ENCODE measurements around the gene CCL20.
"Not testable (repeated sequence)": the region's sequence is repeated elsewhere in the genome, so short reads cannot be mapped to it uniquely, and the experiment has no call there.

Gene CCL20, protein sequence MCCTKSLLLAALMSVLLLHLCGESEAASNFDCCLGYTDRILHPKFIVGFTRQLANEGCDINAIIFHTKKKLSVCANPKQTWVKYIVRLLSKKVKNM

DNA sequence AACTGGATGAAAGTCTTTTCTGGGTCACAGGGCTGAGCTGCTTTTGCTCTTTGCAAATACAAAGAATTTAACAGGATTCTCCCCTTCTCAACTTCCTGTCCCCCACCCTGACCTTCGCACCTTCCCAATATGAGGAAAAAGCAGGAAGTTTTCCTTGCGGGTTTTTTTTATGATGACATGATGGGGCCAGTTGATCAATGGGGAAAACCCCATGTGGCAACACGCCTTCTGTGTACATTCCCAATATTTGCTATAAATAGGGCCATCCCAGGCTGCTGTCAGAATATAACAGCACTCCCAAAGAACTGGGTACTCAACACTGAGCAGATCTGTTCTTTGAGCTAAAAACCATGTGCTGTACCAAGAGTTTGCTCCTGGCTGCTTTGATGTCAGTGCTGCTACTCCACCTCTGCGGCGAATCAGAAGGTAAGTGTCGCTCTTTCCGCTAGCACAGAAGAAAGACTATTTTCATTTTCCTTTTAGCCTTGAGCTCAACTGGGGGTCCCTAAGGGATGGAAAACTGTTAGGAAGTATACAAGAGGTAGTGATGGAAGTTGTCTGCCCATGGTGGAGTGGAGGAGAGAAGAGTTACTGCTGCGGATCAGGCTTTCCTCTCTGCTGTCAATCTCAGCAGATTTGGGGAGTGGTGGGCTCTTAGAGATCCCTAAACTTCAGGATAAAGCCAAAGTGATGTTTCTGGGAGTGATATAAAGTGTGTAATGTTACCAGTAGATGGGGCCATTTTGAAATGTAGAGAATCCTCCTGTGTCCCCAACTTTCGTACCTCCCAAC is at the start of gene CCL20:
TSS of gene CCL20 (plus strand) at position 281 of the 792 bp plus-strand sequence. CDS start at position 351, 70 bp downstream.
- no peak for DNase-seq

DNA sequence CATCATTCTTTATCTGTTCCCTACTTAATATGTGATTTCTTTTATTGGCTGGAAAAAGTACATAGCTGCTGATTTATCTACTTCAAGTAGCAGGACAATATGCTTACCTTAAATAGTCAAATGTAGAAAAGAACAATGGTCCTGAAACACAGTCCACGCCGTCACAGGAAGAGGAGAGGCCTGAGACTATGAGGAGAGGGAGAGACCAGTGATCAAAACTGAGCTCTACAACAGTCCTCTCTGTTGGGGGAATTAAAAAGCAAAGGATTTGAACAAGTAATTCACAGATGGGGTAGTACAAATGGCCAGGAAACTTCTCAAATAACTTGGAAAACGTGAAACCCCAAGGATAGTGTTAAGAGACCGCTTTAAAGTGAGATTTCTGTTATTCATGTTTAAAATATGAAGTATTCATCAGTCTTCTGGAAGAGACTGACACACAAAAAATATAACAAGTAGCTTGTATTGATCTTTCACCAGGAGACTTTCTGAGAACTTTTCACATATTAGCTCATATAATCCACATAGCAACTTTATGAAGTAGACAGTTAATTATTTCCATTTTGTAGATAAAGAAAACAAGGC is 47.8 kb upstream of the CCL20 start:
- no peak for DNase-seq

DNA sequence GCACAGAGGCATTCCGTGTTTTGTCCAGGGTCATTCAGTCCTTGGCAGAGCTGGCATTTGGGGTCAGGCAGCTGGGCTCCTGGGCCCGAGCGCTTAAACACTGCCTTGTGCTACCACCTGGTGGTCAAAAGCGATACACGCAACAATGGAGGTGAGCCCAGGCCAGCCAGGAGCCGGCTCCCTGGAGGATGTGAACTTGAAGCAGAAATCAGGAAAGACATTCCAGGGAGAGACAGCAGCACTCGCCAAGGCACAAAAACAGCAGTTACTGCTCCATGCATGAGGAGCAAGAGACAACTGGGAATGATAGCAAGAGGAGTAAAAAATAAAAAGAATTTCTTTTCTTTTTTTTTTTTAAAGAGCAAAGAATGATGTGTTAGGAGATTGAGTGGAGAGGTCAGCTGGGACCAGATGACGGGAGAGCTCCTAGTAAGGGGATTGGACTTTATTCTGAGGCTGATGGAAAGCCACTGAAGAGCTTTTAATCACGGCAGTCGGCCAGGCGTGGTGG is 47.2 kb upstream of the CCL20 start:
- peak; percentile 69 for DNase-seq

DNA sequence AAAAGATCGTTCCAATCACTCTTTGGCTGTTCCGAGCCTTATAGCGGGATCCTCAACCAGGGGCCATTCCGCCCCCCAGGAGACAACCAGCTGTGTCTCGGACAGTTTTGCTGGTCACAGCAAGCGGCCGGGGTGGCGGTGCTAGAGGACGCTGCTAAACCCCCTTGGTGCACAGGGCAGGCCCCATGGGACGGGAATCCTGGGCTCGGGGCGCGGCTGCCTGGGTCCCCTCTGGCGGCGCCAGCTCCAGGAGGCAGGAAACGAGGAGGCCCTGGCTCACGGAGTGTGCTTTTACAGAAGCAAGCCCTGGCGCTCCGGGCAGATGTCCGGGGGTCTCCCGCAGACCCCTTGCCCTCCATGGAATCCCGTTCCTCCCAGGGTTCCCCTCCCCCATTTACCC is 45.8 kb upstream of the CCL20 start:
- no peak for DNase-seq

DNA sequence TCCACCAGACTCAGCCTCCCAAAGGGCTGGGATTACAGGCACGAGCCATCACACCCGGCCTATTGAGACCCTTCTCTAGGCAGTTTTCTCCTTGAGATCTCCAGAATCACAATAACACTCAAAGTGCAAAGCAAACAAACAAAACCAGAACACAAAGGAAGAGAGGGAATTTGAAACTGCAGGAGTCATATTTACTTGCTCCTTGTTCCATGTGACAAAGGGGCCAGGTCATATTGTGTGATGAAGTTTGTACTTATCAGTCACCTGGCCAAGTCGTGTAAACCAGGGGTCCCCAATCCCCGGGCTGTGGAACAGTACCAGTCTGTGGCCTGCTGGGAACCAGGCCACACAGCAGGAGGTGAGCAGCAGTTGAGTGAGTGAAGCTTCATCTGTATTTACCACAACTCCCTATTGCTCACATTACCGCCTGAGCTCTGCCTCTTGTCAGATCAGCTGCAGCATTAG is 41.4 kb upstream of the CCL20 start:
- DNase-seq = no peak

DNA sequence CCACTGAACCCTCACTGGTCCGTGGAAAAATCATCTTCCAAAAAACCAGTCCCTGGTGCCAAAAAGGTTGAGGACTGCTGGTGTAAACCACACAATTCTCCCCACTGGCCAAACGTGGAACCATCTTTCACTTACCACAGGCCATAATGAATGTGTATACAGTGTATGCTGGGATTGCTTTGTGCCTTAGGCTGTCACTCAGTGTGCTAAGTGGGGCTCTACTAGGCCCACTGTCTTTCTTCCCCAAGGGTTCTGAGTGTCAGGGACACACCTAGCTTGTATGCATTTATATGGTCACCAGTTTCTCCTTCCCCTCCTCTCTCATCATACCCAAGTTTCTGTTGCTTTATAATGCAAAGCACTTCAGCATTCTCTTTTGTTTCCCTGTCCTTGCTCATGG is 40.7 kb upstream of the CCL20 start:
- DNase-seq = no peak

DNA sequence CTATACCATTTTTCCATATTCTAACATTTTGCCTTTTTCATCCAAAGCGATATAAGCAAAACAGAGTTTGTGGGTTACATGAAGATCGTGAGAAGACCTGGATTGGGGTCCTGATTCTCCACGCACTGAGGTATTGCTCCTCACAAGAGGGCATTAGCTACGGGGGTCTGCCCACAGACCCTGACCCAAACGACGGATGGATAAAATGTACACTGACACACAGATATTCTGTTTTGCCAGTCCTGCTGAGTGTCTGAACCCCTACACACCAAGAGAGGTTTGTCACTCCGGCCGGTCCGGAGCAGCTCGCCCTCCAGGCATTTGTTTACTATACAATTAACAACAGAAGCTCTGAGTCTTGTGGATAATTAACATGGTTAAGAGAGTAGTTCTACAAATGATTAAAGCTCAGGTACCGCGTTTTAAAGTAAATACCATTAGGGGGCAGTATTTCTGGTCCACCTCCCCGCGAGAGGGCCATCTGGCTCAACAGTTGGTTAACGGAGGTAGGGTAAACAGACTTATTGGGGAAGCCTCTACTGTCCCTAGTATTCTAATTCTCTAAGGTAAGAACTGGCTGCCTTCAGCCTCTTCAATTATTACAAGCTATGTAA is 39.5 kb upstream of the CCL20 start:
- no peak for DNase-seq

DNA sequence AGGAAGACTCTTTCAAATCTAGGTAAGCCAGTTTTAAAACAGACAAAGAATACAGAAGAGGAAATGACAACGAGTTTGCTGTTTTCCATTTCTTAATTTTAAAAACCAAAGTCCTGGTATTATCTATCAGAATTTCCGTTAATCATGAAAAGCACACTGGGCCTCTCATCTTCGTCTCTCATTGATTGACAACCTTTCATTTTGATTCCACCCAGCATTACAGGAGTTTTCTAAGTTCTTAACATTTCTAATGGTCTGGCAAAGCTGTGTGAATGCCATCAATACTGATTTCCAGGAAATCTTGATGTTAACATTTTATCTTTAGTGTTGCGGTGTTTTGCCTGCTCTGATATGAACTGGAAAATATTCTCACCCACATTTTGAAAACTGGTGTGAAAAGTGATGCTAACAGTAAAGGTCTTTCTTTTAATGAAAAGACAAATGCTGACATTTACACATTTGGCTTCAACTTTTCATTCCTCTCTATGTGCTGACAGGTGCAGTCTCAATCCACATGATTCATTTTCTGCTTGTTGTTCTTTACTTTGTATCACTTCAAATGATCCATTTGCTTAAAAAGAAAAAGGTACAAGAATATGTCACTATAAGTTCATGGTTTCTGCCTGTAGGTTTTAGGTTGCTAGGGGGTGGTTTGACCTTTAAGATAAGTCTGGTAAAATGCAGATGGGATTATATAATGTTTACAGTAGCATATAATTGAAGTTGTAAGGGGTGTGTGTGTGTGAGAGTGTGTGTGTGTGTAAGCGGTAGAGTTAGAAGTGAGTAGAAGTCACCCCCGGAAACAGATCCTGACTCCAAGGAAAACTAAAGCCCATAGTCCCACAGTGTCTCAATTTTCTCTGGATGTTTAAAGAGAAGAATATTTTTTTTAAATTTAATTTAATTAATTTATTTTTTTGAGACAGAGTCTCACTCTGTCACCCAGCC is 38.5 kb upstream of the CCL20 start:
- no peak for DNase-seq

DNA sequence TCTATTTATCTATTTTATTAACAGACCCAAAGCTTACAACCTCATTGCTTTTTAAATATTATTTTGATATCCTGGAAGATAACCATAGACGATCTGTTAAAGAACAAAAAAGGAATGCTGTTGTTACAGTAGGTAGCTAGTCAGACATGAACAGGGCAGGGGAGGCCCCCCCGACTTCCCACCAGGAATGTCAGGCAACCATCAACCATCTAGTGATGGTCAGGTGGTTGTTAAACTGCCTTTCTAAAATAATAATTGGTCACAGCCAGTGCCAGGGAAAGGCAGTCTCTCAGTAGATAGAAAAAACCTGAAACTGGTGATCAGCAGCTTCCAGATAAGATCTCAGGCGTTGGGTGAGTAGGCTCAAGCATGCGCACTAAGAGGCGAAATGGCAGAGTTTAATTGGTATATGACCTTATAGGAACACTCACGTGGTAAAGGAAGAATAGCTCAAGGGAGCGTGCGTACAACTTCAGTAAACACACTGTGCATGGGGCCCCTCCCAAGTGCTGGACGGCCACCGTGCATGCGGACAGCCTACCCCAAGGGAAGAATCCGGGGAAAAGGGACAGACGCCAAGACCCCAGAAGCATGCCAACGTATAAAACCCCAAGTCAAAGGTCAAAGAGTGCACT is 32.5 kb upstream of the CCL20 start:
- no peak for DNase-seq

DNA sequence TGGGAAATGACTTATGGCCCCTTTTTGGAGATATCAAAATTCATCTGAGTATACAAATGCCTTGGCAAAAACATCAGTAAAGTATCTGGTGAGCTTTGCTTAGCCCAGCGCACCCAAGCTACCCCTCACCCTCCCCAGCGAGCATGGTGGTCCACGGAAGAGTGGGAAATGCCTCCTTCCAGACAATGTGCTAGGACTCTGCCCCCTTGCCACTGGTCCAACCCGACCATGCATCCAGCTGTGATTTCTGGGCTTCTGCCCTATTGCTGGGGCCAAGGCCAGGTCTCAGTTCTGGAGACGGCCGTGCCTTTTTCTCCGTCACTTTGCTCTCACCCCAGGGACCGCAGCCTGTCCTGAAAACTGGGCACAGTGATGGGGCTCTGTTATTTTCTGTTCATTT is 31.8 kb upstream of the CCL20 start:
- no peak for DNase-seq

DNA sequence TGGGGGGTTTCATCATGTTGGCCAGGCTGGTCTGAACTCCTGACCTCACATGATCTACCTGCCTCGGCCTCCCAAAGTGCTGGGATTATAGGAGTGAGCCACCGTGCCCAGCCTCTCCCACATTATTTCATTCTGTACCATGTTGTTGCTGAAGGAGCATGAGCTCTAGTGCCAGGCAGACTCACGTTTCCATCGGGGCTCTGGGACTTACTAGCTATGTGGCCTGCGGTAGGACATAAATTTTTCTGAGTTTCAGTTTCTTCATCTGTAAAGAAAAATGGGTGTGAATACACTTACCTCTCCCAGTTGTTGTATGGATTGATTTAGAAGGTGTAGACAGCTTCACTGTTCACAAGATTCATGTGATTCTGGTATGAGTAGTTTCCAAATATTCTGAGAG is 30.8 kb upstream of the CCL20 start:
- DNase-seq = no peak

DNA sequence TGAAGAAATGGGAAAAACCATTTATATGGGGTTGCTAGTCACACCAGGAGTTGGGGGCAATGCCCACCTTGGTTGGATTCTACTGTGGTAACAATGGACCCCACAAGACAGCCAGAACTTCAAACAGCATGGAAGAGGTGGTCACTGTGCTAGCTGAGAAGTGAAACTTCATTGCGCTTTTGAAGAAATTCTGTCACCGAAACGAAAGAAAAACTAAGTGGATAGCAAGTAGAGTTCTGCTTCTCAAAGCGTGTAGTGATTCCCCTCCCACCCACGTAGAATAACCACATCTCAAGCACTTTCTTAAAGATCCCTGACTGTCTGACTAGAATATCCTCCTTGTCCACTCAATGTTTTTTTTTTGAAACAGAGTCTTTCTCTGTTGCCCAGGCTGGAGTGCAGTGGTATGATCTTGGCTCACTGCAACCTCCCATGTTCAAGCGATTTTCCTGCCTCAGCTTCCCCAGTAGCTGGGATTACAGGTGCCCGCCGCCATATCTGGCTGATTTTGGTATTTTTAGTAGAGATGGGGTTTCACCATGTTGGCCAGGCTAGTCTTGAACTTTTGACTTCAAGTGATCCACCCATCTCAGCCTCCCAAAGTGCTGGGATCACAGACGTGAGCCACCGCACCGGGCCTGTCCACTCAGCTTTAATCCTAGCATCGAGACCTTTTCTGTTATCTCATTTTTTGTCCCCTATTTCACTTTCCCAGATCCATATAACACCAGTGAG is 30.1 kb upstream of the CCL20 start:
- no peak for DNase-seq

DNA sequence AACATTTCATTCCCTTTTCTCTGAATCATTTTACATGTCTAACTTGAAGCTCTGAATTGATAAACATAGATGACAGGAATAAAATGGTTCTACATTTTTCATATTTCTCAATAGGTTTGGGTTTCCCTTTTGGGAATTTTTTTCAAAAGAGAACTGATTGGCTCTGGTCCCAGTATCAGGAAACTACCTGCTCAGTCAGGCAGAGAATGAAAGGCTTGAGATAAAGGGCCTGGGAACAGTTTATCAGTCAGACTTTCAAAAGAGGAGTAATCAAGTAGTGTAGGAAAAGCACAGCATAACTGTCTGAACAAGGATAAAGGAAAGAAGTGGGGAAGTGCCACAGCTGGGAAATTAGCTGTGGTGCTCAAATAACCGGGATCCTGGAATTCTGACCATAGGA is 28.3 kb upstream of the CCL20 start:
- no peak for DNase-seq

DNA sequence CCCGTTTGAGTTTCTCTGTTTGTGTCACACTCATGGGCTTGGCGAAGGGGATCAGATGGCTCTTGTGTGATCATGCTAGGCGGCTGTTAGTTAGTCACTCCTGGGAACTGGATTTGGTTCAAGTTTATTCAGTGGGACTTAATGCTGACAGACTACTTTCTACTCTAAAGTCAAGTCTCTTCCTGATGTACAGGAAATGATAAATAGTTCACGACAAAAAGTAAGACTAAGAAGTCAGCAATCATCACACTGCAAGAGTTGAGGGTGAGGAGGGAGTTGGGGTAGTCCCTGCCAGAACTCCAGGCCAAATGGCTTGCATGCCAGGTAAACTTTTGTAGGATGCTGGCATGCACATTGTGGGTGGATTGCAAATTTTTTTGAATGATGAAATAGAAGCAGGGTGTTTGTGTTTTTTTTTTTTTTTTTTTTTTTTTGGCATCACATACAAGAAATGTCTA is 25.1 kb upstream of the CCL20 start:
- no peak for DNase-seq

DNA sequence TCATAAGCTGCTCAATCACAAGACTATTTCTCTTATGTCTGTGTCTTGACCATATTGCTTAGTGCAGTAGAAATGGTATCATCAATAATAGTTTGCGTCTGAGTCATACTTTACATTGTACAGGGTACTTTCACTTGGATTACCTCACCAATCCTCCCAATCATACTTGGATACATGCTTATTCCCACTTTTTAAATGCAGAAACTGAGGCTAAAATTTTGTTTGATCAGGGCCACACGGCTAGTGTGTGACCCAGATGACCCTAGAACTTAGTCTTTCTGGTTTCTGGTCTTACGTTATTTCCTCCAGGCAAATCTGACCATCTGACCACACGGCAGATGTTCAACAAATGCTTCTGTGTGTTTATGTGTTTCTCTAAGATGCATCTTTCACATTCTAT is 23.8 kb upstream of the CCL20 start:
- no peak for DNase-seq

DNA sequence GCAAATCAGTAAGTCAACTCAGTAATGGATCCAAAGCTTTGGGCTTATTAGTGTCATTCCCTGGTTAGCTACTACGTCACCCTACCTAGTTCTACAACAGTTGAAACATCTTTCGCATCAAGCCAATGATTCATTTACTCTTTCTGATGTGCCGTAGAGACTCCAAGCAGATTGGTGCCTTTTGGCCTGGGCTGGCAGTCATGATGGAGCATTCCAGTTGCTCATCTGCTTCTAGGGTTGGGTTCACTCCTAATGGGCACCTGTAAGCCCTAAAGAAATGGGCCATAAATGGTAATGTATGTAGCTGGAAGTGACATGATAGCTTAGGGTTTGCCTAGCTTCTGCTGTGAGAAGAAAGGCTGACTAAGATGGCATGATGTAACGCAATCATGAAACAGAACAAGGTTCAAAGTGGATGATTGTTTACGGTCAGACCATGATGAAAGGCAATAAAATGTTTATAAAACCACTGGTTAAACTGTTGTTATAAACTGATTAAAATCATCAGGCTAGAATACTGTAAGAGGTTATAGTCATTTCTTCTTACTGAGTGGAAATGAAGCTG is 20.4 kb upstream of the CCL20 start:
- no peak for DNase-seq

DNA sequence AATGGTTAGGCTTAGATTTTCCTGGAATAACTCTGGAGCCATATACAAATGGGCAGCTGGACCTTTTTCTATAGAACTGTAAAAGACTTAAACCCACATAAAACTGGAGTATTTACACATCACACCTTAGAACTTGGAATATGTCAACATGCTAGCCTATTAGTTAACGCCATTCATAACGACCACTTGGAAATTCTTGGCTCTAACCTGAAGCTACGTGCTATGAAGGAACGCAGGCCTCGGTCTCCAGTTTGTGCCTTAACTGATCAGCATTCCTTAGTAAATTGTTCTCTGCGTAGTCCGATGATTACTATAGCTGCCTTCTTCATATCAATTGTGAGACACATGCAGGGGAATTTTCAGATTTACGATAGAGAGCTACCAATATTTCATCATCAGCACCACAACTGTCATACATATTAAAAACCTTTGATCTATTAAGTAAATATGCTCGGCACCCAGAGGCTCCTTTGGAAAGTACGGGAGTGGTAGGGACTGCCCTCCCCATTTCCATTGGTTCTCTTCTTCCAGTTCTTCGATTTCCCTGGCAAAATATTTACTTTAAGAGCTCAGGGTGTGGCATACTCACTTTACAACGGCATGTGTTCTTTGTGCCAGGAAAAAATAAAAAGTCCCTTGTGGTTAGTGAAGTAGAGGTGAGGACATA is 17.5 kb upstream of the CCL20 start:
- no peak for DNase-seq

DNA sequence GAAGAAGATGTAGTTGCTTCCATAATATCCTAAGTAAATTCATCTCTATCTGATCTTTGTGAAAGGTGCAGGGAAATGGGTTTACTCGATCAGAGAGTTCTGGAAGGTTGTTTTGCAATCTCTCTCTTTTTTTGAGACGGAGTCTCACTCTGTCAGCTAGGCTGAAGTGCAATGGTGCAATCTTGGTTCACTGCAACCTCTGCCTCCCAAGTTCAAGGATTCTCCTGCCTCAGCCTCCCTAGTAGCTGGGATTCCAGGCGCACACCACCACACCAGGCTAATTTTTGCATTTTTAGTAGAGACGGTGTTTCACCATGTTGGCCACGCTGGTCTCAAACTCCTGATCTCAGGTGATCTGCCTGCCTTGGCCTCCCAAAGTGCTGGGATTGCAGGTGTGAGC is 16.9 kb upstream of the CCL20 start:
- not testable (repeated sequence) for DNase-seq

DNA sequence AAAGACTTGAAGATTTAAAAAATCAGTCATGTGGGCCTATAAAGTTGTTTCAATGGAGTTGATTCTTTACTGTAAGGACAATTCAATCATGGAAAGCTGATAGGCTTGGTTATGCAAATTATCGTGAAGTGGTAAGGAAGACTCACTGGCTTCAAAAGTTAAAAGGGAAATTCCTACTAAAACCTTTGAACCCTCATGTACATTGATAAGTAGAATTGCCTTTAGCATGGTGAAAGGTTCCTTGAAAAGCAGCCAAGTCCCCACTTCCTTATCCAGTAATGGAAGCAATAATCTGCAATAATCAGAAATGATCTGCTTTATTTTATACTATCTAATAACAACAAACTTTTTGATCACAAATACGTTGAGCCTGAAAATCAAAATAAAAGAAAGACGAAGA is 14.4 kb upstream of the CCL20 start:
- DNase-seq = no peak

DNA sequence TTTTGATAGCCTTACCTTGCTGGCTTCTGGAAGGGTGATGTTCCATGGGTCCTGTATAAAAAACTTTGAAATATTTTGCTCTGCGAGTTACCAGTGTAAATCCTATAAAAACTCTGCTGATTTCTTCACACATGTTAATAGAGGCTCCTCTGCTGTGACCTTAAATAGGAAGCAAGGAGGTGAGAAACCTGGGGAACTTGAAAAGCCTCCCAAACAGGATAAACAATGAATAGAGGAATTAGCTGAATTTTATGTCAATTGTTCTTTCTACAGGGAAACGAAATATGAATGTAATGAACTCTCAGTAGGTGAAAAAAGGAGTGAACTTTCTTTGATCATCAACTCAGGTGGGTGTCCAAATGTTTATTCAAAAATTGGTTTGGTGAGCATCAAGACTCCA is 10.8 kb upstream of the CCL20 start:
- no peak for DNase-seq
